Adrenal gland (tissue), 12 donors: ENCODE results near the gene MMP20. TPM values are rescaled to one million over a fixed set of nuclear protein-coding genes. Genes with fewer than 3 reads are reported as not detected.

Experiments used
- DNase-seq, 7 donors: peaks; one replicate each; pipeline ENCODE4 v3.0.0-alpha.2; 2019 to 2020
- H3K27ac ChIP-seq, 5 donors: fragments of 200-600 bp; sonication (generic) in 4 of 5; 1 replicate in 3 of 5; 2 replicates in 2 of 5; pipeline versions ENCODE4 v1.5.1 to v1.8.0; 2016 to 2020; ENCODE audit warnings: mild to moderate bottlenecking in 1 of 5
- H3K27me3 ChIP-seq: fragments of 200-600 bp; 2 replicates; pipeline ENCODE4 v1.8.0; 2021
- H3K36me3 ChIP-seq, 2 donors: fragments of 200-600 bp; replicated peaks in 1 of 2; 1 replicate in 1 of 2; 2 replicates in 1 of 2; pipeline versions ENCODE4 v1.5.1 to v1.8.0; 2018 to 2022
- H3K4me1 ChIP-seq, 2 donors: fragments of 200-600 bp; replicated peaks in 1 of 2; 1 replicate in 1 of 2; 2 replicates in 1 of 2; pipeline versions ENCODE4 v1.5.1 to v1.8.0; 2018 to 2021
- H3K4me3 ChIP-seq, 4 donors: fragments of 200-600 bp; sonication (generic) in 3 of 4; one replicate each; pipeline ENCODE4 v1.5.1; 2016 to 2018
- H3K9me3 ChIP-seq, 3 donors: fragments of 200-600 bp; sonication (generic) in 1 of 3; replicated peaks in 1 of 3; 1 replicate in 2 of 3; 2 replicates in 1 of 3; pipeline versions ENCODE4 v1.5.1 to v1.8.0; 2016 to 2021
- POLR2A ChIP-seq, 2 donors: fragments of 450-650 bp; IDR thresholded peaks; one replicate each; pipeline ENCODE4 v1.6.1; 2017; ENCODE audit warnings: antibody characterized with exemption in 2 of 2, mild to moderate bottlenecking in 2 of 2, moderate library complexity in 1 of 2
- WGBS, 4 donors: extraction: QIAGEN DNeasy Blood & Tissue Kit in 2 of 4; methylation state at CpG; one replicate each; pipeline versions ENCODE4 v1.1.5 to v1.1.7; 2013 to 2017; 5-methylcytosine and 5-hydroxymethylcytosine counted together
- intact Hi-C, 2 donors: fragments of 100-400 bp; cut with DNase I; formaldehyde crosslinking; loops; one replicate each; pipeline versions ENCODE4 v1.14.1 to v1.15.0; 2022 to 2023
- polyA plus RNA-seq, 3 donors: library from polyadenylated mRNA; stranded (reverse); fragments of 200-250 nt in 2 of 3; fragments of 350-450 nt in 1 of 3; fragmentation: Illumina TruSeq in 1 of 3; extraction: RNeasy Lipid Tissue Mini Kit (QIAGEN cat#74804) in 1 of 3; gene quantifications; one replicate each; pipeline ENCODE4 v1.2.3, GENCODE V29; 2013 to 2014
- total RNA-seq, 9 donors: library from RNA; depleted of rRNA in 4 of 9; stranded (reverse); fragments of >200 nt in 4 of 9; fragments of 120-200 nt in 1 of 9; fragmentation: NEBNext Ultra II Directional in 1 of 9; extraction: Animal tissue kit (Norgen Biotek cat#: 25700) in 1 of 9; gene quantifications; one replicate each; pipeline versions ENCODE4 v1.1.0 to v1.2.4, GENCODE V29; 2013 to 2023
- TF ChIP-seq, protein P1 (sequence below), 6 experiments: fragments of 450-650 bp in 4 of 6; fragments of 200-600 bp in 2 of 6; sonication (generic) in 1 of 6; IDR thresholded peaks; 1 replicate in 5 of 6; 2 replicates in 1 of 6; pipeline versions ENCODE4 v1.5.1 to v1.8.0; 2016 to 2021; ENCODE audit warnings: antibody characterized with exemption in 6 of 6, mild to moderate bottlenecking in 2 of 6, moderate library complexity in 1 of 6
- donor health status: healthy with polysubstance abuse.
- donor health status: Bipolar disorder and iron deficiency.
- donor health status: DM: yes; HTN: yes; CAD: no.
- donor health status: DM: no; HTN: no; CAD: no.
- donor health status: DM: no; HTN: no; CAD: no.
- donor health status: DM: yes; HTN: yes; CAD: no.

Gene MMP20
- total and polyA plus RNA-seq, 12 donors = not detected

DNA sequence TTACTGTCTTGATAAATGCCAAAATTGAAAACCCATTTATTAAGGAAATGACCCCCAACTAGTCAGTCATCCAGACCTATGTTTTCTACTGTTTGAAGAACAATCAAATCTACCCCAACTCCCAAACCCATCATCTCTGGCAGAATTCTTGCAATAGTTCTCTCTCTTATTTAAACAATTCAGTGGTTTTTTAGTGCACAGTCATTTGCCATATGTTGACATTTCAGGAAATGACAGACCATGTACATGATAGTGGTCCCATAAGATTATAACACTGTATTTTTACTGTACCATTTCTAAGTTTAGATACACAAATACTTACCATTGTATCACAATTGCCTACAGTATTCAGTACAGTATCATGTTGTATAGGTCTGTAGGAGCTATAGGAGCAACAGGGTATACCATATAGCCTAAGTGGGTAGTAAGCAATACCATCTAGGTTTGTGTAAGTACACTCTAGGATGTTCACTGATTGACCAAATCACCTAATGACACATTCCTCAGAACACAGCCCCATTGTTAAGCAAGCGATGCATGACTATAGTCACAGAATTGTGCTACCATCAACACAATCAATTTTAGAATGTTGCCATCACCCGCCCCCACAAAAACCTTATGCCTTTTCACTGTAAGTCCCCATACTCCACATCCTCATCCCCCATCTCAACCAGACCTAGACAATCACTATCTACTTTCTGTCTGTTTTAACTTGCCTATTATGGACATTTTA lies 41.8 kb downstream of the MMP20 start:
- H3K27ac ChIP-seq = no peak overlapping the region
- no peaks in the 10 kb centered on the region for H3K27me3 ChIP-seq
- no peak for TF ChIP-seq POLR2A (IDR thresholded peaks at IDR 0.05)
- no peaks in the 10 kb centered on the region for H3K4me1 ChIP-seq
- WGBS, 4 donors = 84 to 92% (median 90%) methylated on average over 2 of the region's 2 CpGs
- no peak for DNase-seq
- H3K9me3 ChIP-seq = no peaks in the 10 kb centered on the region
- intact Hi-C loops = no loop called here
- H3K4me3 ChIP-seq = no peak overlapping the region
- H3K36me3 ChIP-seq = no peaks in the 10 kb centered on the region

DNA sequence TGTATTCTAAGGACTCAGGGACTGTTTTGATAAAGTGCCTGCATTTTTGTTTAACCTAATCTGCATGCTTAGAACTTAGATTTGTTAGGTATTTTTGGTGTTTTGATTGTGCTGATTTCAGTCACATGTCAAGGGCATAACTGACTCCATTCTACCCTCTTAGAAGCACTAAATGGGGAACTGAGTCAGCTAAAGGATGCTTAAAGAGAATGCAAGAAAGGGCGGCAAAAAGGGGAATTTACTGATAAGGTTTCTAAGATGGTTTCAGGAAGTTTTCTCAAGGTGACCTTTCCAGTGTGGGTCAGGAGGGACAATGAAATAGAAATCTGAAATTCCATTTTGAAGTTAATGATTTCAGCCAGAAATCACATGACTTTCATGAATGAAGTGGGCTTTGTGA lies 43.0 kb downstream of the MMP20 start:
- no peaks in the 10 kb centered on the region for H3K36me3 ChIP-seq
- H3K27ac ChIP-seq = no peak overlapping the region
- WGBS, 4 donors = 61 to 72% (median 68%) methylated on average over 1 of the region's 1 CpG
- no peaks in the 10 kb centered on the region for H3K27me3 ChIP-seq
- intact Hi-C loops = no loop called here
- no peaks in the 10 kb centered on the region for H3K4me1 ChIP-seq
- no peak for DNase-seq
- no peak overlapping the region for H3K4me3 ChIP-seq
- H3K9me3 ChIP-seq = no peaks in the 10 kb centered on the region
- TF ChIP-seq, protein P1, sequence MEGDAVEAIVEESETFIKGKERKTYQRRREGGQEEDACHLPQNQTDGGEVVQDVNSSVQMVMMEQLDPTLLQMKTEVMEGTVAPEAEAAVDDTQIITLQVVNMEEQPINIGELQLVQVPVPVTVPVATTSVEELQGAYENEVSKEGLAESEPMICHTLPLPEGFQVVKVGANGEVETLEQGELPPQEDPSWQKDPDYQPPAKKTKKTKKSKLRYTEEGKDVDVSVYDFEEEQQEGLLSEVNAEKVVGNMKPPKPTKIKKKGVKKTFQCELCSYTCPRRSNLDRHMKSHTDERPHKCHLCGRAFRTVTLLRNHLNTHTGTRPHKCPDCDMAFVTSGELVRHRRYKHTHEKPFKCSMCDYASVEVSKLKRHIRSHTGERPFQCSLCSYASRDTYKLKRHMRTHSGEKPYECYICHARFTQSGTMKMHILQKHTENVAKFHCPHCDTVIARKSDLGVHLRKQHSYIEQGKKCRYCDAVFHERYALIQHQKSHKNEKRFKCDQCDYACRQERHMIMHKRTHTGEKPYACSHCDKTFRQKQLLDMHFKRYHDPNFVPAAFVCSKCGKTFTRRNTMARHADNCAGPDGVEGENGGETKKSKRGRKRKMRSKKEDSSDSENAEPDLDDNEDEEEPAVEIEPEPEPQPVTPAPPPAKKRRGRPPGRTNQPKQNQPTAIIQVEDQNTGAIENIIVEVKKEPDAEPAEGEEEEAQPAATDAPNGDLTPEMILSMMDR (IDR thresholded peaks at IDR 0.05) = no peak
- no peak for TF ChIP-seq POLR2A (IDR thresholded peaks at IDR 0.05)

DNA sequence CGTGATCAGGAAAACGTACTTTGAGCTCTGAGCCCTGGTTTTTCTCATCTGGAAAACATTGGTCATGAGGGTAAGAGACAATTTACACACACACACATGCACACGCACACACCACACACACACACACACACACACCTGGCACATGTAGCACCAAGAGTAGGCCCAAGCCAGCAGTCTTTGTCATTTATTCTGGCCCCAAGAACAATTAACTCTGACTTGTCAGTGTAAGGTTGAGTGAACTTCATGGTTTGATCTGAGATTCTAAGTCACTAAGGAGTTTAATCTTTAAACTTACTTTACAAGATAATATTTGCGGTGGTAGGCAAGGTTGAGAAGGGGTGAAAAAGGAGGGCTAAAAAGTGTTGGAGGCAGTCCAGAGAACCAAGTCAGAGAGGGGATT lies 44.1 kb downstream of the MMP20 start:
- TF ChIP-seq, protein P1 (IDR thresholded peaks at IDR 0.05) = no peak
- TF ChIP-seq POLR2A (IDR thresholded peaks at IDR 0.05) = no peak
- Histone ChIP-seq H3K27me3 (no peaks in the 10 kb centered on the region), H3K36me3 (no peaks in the 10 kb centered on the region), H3K27ac (no peak overlapping the region), H3K9me3 (no peaks in the 10 kb centered on the region), H3K4me1 (no peaks in the 10 kb centered on the region), H3K4me3 (no peak overlapping the region)
- WGBS, 4 donors = 85 to 94% (median 90%) methylated on average over 4 of the region's 4 CpGs
- DNase-seq = no peak
- intact Hi-C loops = no loop called here

DNA sequence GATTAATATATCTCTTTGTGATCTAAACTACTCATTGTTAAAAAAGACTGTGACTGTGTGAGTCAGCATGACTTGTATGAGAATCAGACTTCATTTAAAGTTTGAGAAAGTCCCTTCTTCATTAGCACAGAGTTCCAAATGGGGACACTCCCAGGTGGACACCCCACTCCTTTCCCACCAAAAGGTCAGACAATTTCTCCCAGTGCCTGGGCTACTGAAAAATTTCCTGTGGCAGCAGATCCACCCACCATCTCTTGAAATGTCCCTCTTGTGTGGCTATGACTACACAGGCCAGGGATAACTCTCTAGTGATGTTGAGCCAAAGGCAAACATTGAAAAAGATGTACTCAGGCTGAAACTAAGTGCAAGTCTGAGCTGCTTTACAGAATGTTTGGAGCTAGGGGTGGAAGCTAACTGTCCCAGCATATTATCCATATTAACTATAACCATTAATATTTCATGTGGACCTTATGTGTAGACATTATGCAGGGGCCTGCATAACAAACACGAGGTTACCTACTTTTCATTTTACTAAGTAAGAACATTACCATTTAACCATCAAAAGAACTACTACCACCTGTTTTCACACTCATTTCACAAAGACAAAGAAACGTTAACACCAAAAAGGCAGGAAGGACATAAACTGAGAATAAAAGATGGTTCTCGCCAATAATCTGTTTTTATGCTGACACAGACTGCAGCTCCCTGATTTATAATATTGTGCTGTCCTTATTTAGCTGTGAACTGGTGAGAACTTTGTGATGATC lies 44.8 kb downstream of the MMP20 start:
- WGBS, 4 donors = 67 to 84% (median 73%) methylated on average over 3 of the region's 3 CpGs
- no peaks in the 10 kb centered on the region for H3K27me3 ChIP-seq

More for the DNA sequence above, 44.8 kb downstream of the MMP20 start:
- Histone ChIP-seq H3K4me3 (no peak overlapping the region), H3K9me3 (no peaks in the 10 kb centered on the region), H3K4me1 (no peaks in the 10 kb centered on the region), H3K27ac (no peak overlapping the region), H3K36me3 (no peaks in the 10 kb centered on the region)
- DNase-seq = no peak
- TF ChIP-seq, protein P1 (IDR thresholded peaks at IDR 0.05) = no peak
- no peak for TF ChIP-seq POLR2A (IDR thresholded peaks at IDR 0.05)
- intact Hi-C loops = no loop called here
